HFF-Myc (cell line): ENCODE data around the gene TVP23B.
"Not testable (repeated sequence)": the region's sequence is repeated elsewhere in the genome, so short reads cannot be mapped to it uniquely, and the experiment has no call there.

Source experiments
- DNase-seq: peaks from one replicate; pipeline ENCODE4 v3.0.0-alpha.2; 2011; ENCODE audit warnings: low read depth; ENCODE audit errors: extremely low read depth
- H3K4me3 ChIP-seq: replicated peaks from 2 replicates; pipeline ENCODE4 v1.5.1; 2011; ENCODE audit warnings: low read depth, mild to moderate bottlenecking, control low read depth, low read length

TVP23B gene

DNA sequence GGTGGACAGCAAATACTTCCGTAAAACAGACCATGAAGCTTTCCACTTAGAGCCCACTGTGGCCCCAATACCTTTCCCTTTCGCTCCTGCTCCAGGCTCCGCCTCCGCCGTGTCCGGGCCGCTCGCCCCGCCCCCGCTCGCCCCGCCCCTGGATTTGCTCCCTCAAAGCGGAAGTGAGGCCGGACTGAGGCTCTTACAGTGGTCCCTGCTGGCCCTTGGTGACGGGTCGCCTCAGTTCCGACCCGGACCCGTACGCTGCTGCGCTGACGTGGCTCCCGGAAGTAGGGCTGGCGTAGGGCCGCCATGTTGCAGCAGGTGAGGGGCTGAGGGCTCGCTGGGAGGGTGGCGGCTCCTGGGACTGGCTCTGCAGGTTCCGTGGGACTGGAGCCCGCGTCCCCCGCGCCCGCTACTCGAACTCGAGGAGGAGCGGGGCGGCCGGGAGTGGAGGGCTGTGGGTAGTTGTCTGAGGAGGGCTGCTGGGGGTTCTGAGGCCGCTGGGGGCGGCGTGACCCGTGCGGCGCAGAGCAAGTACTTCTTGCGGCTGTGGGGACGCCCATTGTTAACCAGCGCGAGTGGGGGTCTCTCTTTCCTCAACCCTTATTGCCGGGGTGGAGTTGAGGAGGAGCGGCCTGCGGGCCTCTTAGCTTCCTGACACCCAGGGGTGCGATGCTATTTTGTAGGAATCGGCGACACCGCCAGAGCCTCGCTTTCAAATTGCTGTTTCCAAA is at the start of gene TVP23B:
TSS of gene TVP23B (plus strand) at position 193 of the 728 bp plus-strand sequence. CDS start at position 304, 111 bp downstream.
- peak within 1 kb of the TSS; percentile 55 for H3K4me3 ChIP-seq
- DNase-seq, result peak; percentile 64

- not testable (repeated sequence) for DNase-seq, H3K4me3 ChIP-seq
Measured at GRCh38 chr17:18732438-18732837, 48.5 kb upstream of the TVP23B start.

GRCh38 chr17:18733350-18733749 is 47.6 kb upstream of the TVP23B start:
- DNase-seq, H3K4me3 ChIP-seq: not testable (repeated sequence)

- H3K4me3 ChIP-seq, DNase-seq: not testable (repeated sequence)
Measured at GRCh38 chr17:18739616-18740391, 41.2 kb upstream of the TVP23B start.

GRCh38 chr17:18741228-18741627 is 39.8 kb upstream of the TVP23B start:
- not testable (repeated sequence) for H3K4me3 ChIP-seq, DNase-seq

DNA sequence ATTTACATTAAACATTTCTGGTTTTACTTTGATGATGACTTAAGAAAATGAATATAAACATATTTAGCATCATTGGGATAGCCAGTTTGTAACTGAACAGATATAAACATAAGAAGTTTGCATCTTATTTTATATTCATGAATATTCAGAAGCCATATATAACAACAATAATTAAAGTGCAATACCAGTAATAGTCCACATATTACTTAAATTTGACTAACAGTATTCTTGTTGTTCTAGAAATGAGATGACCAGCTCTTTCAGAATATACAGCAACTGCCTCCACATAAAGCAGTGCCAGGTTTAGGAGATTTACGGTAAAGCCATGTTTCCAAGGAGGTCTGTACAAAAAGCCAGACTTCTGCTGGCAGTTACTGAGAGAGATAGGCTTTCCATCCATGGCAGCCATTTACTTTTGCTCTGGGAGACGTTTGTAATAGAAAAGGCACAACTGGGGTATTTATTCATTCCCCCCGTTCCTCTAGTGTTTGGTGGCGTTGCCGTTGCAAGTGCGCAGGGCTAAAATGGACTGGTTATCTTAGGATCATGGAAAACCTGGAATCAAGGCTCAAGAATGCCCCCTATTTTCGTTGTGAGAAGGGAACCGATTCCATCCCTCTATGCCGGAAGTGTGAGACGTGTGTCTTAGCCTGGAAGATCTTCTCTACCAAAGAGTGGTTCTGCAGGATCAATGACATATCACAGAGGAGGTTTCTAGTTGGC is 37.1 kb upstream of the TVP23B start, which contains the start of gene FBXW10:
TSS of gene FBXW10 (plus strand) at position 356 of the 723 bp plus-strand sequence. CDS start at position 547, 191 bp downstream.
- DNase-seq, H3K4me3 ChIP-seq: not testable (repeated sequence)

GRCh38 chr17:18744726-18745125 is 36.3 kb upstream of the TVP23B start:
- DNase-seq, H3K4me3 ChIP-seq: not testable (repeated sequence)

DNA sequence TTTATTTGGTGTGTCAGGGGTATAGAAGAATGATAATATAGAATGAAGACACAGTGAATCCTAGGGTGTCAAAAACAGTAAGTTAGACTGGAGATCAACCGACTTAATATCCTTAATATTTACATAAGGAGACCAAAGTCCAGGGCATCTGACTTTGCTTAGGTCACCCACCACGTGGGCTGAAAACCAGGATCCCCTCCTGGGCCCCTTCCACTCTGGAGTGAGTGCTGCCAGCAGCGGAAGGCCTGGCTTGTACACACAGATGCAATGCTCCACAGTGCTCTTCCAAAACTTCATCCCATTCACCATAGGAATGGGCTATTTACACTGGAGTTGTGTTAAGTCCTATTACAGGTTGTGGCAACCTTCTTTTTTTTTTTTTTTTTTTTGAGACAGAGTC is 34.4 kb upstream of the TVP23B start:
- not testable (repeated sequence) for H3K4me3 ChIP-seq, DNase-seq

DNA sequence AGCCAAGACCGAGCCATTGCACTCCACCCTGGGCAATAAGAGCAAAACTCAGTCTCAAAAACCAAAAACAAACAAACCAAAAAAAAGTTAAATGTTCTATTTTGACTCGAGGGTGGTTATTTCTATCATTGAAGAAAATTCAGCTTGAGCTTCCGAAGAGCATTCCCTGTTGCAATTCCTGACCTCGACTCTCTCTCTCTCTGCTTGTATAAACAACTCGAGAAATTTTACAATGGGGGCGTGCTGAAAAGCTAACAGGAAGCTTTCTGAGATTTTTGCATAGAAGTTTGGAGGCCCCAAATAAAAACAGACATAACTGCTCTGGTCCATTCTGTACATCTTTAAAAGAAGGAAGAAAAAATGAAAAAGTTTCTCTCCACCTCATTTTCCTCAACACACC is 33.5 kb upstream of the TVP23B start:
- not testable (repeated sequence) for DNase-seq, H3K4me3 ChIP-seq

GRCh38 chr17:18750242-18750641 is 30.7 kb upstream of the TVP23B start:
- not testable (repeated sequence) for DNase-seq, H3K4me3 ChIP-seq

DNA sequence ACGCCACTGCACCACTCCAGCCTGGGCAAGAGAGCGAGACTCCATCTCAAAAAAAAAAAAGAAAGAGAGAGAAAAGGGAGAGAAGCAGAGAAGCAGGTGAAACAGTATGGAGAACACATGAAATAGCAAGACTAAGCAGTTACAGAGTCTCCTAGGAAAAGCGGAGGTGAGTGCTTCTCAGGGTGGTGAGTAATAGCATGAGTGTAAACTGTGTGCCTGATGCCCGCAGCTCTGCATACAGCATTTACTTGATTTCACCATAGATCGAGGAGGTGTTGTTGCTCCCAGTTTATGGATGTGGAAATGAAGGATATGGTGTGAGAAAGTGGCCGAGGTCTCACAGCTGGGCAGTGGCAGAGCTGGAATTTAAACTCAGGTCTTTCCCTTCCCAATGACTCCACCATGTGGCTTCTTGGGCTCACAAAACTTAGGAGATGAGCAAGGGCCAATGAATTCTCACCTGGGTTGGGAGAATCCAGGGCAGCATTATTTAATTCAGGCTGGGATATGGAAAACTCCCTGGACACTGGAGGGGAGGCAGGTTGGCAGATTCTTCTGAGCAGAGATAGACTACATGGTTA is 27.1 kb upstream of the TVP23B start:
- not testable (repeated sequence) for H3K4me3 ChIP-seq, DNase-seq

GRCh38 chr17:18755969-18756368 is 25.0 kb upstream of the TVP23B start:
- not testable (repeated sequence) for DNase-seq, H3K4me3 ChIP-seq

- H3K4me3 ChIP-seq, DNase-seq: not testable (repeated sequence)
Measured at GRCh38 chr17:18757368-18758044, 23.5 kb upstream of the TVP23B start.

GRCh38 chr17:18758344-18758743 is 22.6 kb upstream of the TVP23B start:
- H3K4me3 ChIP-seq, DNase-seq: not testable (repeated sequence)

- H3K4me3 ChIP-seq, result not testable (repeated sequence)
Measured at GRCh38 chr17:18760221-18760620, 20.8 kb upstream of the TVP23B start.

DNA sequence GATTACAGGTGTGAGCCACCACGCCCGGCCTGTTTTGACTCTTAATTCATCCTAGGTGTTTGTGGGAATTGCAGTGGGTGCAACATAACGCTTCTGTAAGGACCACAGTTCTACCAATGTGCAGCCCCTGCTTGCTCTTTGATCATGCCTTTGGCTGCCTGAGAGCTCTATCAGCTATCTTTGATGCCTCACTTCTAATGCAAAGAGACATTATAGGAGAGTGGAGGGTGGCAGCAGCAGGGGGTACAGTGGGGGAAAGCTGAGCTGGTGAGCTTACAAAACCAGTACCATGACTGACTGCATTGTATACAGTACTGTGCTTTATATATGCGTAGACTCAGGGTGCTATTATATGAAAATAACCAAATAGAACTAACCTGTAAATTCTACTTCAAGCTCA is 10.4 kb upstream of the TVP23B start:
- H3K4me3 ChIP-seq, DNase-seq: not testable (repeated sequence)

More at GRCh38 chr17:18760221-18760620, 20.8 kb upstream of the TVP23B start:
- DNase-seq, result not testable (repeated sequence)

DNA sequence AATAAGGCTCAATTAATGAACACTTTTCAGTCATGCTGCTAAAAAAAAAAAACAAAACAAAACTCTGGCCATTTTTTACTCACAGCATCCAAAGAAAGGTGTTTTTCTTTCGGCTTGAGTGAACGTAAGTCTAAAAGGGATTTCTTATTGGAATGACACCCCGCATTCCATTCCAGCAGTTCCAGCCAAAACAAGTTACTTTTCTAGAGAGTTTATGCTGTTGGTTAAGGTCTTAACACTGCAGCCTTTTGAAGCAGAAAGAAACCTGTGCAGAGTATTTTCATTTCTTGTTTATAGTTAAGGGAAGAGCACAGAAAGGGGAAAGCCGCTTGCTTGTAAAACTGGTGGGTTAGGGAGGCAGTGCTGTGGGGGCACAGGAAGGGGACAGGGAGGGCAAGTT is 9.9 kb upstream of the TVP23B start:
- H3K4me3 ChIP-seq, DNase-seq: not testable (repeated sequence)
